Panc1 (cell line): ENCODE results near the gene UXS1. TPM values are rescaled to one million over a fixed set of nuclear protein-coding genes. Genes with fewer than 3 reads are reported as not detected.

Experiments used
- ATAC-seq: fragments of 200-7000 bp; cut with Tn5 transposase; 2 replicates; pipeline ENCODE4 v1.9.1; 2020; ENCODE audit warnings: mild to moderate bottlenecking, moderate library complexity
- BruUV-seq: library from RNA; stranded (reverse); fragments of 400-500 nt; replicated peaks from 2 replicates; lab custom pipeline; 2021; lab: Mats Ljungman, UMichigan
- CTCF ChIA-PET: fragments of 300-600 bp; sonication (Branson Sonifier 250); formaldehyde crosslinking; loops from one replicate; lab custom pipeline; 2022; ENCODE audit warnings: antibody characterized with exemption; lab: Charles Lee
- POLR2A ChIA-PET: fragments of 300-600 bp; sonication (Branson Sonifier 250); formaldehyde crosslinking; loops from one replicate; lab custom pipeline; 2022; ENCODE audit warnings: antibody characterized with exemption; lab: Charles Lee
- DNase-seq: peaks from one replicate; pipeline ENCODE4 v3.0.0-alpha.2; 2010; ENCODE audit warnings: low read depth, low spot score
- H3K27ac ChIP-seq: 2 replicates; pipeline ENCODE4 v1.5.1; 2011; ENCODE audit warnings: mild to moderate bottlenecking, low read length, inconsistent platforms
- H3K27me3 ChIP-seq: fragments of 200-500 bp; sonication (Bioruptor generic); 2 replicates; pipeline ENCODE4 v1.6.0; 2014; ENCODE audit warnings: low read length, inconsistent platforms; ENCODE audit not compliant: control insufficient read depth, insufficient read depth
- H3K36me3 ChIP-seq: fragments of 200-500 bp; sonication (Bioruptor generic); 2 replicates; pipeline ENCODE4 v1.5.1; 2014; ENCODE audit warnings: inconsistent platforms, mild to moderate bottlenecking, low read length, moderate library complexity; ENCODE audit not compliant: control insufficient read depth, insufficient read depth
- H3K4me1 ChIP-seq: 2 replicates; pipeline ENCODE4 v1.5.1; 2011; ENCODE audit warnings: inconsistent platforms, mild to moderate bottlenecking, low read length, moderate library complexity; ENCODE audit not compliant: control insufficient read depth, insufficient read depth
- H3K4me3 ChIP-seq, 2 experiments: 2 replicates each; pipeline ENCODE4 v1.5.1; 2011 to 2012; ENCODE audit warnings: low read depth in 2 of 2, low read length in 2 of 2, mild to moderate bottlenecking in 2 of 2, inconsistent platforms in 1 of 2, moderate library complexity in 1 of 2
- H3K9me3 ChIP-seq: fragments of 200-500 bp; sonication (Bioruptor generic); 2 replicates; pipeline ENCODE4 v1.5.1; 2014; ENCODE audit warnings: low read depth, mild to moderate bottlenecking, inconsistent platforms, low read length, moderate library complexity; ENCODE audit not compliant: control insufficient read depth, insufficient read depth
- CTCF ChIP-seq: fragments of 450-650 bp; IDR thresholded peaks from 2 replicates; pipeline ENCODE4 v1.5.1; 2017; ENCODE audit warnings: mild to moderate bottlenecking
- POLR2AphosphoS5 ChIP-seq: IDR thresholded peaks from 2 replicates; pipeline ENCODE4 v1.6.1; 2012; ENCODE audit warnings: mild to moderate bottlenecking, low read depth, low read length, moderate library complexity
- SIN3A ChIP-seq: IDR thresholded peaks from 2 replicates; pipeline ENCODE4 v1.6.1; 2012; ENCODE audit warnings: low read depth, mild to moderate bottlenecking, low read length, moderate library complexity, borderline replicate concordance; ENCODE audit not compliant: insufficient read depth
- TCF7L2 ChIP-seq: IDR thresholded peaks from 2 replicates; pipeline ENCODE4 v1.6.1; 2011; ENCODE audit warnings: mild to moderate bottlenecking, low read depth, low read length, inconsistent platforms
- in situ Hi-C: cut with HindIII; loops from 2 replicates; pipeline ENCODE4 v1.10.0; 2016; ENCODE audit warnings: low sequenced_read_pairs, low pct_unique_long_range_greater_than_20kb
- intact Hi-C: fragments of 100-400 bp; cut with micrococcal nuclease; formaldehyde crosslinking; loops from one replicate; pipeline ENCODE4 v1.10.0; 2022; ENCODE audit not compliant: unreplicated experiment
- total RNA-seq: library from RNA; stranded (reverse); gene quantifications from one replicate; pipeline ENCODE4 v1.2.1, GENCODE V29; 2021; ENCODE audit not compliant: unreplicated experiment
- TF ChIP-seq, protein P1 (sequence below), 2 experiments: IDR thresholded peaks; 2 replicates each; pipeline ENCODE4 v1.6.1; 2011 to 2012; ENCODE audit warnings: low read depth in 2 of 2, control low read depth in 1 of 2, low read length in 1 of 2, mild to moderate bottlenecking in 1 of 2, moderate library complexity in 1 of 2; ENCODE audit not compliant: insufficient read depth in 1 of 2

UXS1 gene
- total RNA-seq, 1 experiment from 2014 or later, result 72.0 TPM

- DNase-seq, result no peak
- no peaks in the 10 kb centered on the region for H3K9me3 ChIP-seq
- ChIA-PET POLR2A (no interaction called here), CTCF (no interaction called here)
- intact Hi-C loops, result no loop called here
- no peak for ATAC-seq
- H3K4me1 ChIP-seq, result no peaks in the 10 kb centered on the region
- H3K27me3 ChIP-seq, result 0 out of 2 replicates have a peak, but pooled peaks cover 2% of the 10 kb centered on the region
- no peak for TF ChIP-seq POLR2AphosphoS5
- no peak for TF ChIP-seq TCF7L2
- TF ChIP-seq CTCF, result no peak
- TF ChIP-seq, protein P1, sequence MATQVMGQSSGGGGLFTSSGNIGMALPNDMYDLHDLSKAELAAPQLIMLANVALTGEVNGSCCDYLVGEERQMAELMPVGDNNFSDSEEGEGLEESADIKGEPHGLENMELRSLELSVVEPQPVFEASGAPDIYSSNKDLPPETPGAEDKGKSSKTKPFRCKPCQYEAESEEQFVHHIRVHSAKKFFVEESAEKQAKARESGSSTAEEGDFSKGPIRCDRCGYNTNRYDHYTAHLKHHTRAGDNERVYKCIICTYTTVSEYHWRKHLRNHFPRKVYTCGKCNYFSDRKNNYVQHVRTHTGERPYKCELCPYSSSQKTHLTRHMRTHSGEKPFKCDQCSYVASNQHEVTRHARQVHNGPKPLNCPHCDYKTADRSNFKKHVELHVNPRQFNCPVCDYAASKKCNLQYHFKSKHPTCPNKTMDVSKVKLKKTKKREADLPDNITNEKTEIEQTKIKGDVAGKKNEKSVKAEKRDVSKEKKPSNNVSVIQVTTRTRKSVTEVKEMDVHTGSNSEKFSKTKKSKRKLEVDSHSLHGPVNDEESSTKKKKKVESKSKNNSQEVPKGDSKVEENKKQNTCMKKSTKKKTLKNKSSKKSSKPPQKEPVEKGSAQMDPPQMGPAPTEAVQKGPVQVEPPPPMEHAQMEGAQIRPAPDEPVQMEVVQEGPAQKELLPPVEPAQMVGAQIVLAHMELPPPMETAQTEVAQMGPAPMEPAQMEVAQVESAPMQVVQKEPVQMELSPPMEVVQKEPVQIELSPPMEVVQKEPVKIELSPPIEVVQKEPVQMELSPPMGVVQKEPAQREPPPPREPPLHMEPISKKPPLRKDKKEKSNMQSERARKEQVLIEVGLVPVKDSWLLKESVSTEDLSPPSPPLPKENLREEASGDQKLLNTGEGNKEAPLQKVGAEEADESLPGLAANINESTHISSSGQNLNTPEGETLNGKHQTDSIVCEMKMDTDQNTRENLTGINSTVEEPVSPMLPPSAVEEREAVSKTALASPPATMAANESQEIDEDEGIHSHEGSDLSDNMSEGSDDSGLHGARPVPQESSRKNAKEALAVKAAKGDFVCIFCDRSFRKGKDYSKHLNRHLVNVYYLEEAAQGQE (IDR thresholded peaks at IDR 0.05; ENCODE audit: insufficient read depth in 1 of 2, low read depth in 2 of 2, low read length in 1 of 2), result no peak
- no peak for TF ChIP-seq SIN3A
- in situ Hi-C loops, result no loop called here
- H3K4me3 ChIP-seq, result no peak overlapping the region
- H3K27ac ChIP-seq, result no peak overlapping the region
- H3K36me3 ChIP-seq, result no peaks in the 10 kb centered on the region
- BruUV-seq, result no TSS peak
Observed at GRCh38 chr2:106058469-106059137, 135.5 kb downstream of the UXS1 start.

DNA sequence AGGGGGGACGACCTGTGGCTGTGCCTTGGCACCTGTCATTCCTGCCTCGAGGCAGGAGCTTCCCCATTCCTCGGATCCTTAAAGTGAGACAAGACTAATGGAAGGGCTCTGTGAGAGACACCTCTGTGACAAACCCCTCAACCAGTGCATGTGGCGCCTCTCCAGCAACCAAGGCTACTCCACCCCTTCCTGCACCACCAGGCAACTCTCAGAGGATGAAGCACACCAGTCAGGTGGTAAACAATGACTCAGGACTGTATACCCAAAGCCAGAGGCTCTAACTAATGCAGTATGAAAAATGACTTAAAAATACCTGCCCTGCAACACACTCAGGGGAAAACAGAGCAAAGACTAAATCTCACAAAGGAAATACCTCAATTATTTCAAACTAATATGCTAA, 136.9 kb downstream of the UXS1 start:
- Histone ChIP-seq H3K27me3 (0 out of 2 replicates have a peak, but pooled peaks cover 2% of the 10 kb centered on the region), H3K4me1 (no peaks in the 10 kb centered on the region), H3K27ac (no peak overlapping the region), H3K9me3 (no peaks in the 10 kb centered on the region), H3K4me3 (no peak overlapping the region), H3K36me3 (no peaks in the 10 kb centered on the region)
- DNase-seq, result no peak
- intact Hi-C loops, result no loop called here
- CTCF ChIA-PET, result no interaction called here
- ATAC-seq, result no peak
- no TSS peak for BruUV-seq
- POLR2A ChIA-PET, result no interaction called here
- TF ChIP-seq CTCF (no peak), POLR2AphosphoS5 (no peak), SIN3A (no peak), TCF7L2 (no peak)
- TF ChIP-seq, protein P1 (IDR thresholded peaks at IDR 0.05; ENCODE audit: insufficient read depth in 1 of 2, low read depth in 2 of 2, low read length in 1 of 2), result no peak
- in situ Hi-C loops, result no loop called here
